Eye (tissue), 1 donor: ENCODE data around the gene SALL1.

Experiments
- DNase-seq: peaks from one replicate; pipeline ENCODE4 v3.0.0-alpha.2; 2015

SALL1 gene

DNA sequence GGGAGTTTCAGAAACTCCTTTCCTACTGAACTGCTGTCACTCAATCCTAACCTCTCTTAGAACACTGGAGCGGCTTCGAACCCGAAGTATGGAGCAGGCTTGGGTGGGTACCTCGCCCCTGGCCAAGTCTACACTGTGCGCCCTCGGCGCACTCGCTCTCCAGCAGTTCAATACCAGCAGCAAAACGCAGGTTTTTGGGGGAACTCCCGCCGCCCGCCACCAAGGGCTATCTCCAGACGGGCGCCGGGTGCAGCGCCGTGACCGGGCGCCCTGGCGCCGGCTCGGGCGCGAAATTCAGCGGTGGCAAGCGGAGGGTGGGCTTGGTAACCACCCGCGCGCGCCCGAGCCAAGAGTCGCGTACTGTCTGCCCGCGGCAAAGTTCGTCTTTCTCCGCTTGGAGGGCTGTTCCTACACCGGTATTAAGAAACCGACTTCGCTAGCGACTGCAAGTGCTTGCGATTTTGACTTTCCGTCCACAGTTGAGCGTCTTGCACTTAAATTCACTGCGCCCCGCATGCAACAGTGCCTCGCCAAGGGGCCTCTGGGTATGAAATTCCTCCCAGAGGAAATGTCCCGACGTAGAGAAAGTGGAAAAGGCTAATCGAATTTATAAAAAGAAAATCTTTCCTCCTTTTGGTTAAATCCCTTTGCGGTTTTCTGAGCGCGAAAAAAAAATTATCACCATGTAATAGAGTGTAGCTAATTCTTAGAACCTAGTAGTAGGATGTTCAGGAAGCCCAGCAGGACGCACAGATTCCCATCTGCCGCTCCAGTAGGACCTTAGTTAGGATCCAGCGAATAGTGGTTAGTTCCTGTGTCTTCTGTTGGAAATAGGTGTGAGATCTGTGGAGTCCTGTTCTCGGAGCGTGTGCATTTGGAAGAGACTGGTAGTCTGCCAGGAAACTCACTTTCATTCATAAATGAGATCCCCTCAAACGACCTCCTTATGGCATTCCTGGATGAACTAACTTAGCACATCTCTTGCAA is 5.0 kb upstream of the SALL1 start:
- peak; percentile 65 for DNase-seq

DNA sequence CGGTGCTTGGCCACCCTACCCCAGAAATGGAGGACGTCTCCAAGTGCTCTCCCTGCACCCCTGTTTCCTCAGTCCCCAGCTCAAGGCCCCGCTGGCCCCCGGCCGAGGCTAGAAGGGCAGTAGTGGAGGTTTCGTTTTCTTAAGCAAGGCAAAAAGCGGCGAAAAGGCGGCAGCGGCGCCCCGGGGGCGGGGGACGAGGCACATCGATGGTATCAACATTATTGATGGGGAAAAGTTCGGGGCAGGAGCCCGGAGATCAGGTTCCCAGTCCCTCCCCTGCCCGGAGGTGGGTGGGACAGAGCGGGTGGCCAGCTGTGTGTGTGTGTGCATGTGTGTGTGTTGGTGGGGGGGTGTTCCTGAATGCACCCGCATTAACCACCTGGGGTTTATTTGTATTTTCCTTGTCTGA is 4.1 kb upstream of the SALL1 start:
- no peak for DNase-seq

GRCh38 chr16:51154271-51155171 is 3.5 kb upstream of the SALL1 start:
- peak; percentile 69 for DNase-seq

DNA sequence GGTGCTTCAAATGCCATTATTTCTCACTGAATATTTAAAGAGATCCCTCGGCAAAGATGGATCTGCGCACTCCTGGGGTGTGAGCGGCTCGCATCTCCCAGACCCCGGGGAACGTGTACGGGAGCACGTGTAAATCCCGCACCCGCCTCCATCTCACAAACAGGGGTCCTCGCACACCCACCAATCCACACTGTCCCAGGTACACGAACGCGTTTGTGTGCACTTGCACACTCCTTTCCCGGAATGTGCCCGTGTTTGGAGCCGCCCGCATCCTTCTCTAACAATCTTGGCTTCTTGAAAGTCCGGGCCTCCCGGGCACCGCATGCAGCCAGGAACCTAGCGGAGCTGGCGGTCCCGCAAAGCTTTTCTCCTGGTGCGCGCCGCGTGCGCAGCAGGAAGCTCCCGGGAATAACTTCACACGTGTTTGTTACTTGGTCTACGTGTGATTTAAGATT is 2.5 kb upstream of the SALL1 start:
- peak; percentile 78 for DNase-seq

DNA sequence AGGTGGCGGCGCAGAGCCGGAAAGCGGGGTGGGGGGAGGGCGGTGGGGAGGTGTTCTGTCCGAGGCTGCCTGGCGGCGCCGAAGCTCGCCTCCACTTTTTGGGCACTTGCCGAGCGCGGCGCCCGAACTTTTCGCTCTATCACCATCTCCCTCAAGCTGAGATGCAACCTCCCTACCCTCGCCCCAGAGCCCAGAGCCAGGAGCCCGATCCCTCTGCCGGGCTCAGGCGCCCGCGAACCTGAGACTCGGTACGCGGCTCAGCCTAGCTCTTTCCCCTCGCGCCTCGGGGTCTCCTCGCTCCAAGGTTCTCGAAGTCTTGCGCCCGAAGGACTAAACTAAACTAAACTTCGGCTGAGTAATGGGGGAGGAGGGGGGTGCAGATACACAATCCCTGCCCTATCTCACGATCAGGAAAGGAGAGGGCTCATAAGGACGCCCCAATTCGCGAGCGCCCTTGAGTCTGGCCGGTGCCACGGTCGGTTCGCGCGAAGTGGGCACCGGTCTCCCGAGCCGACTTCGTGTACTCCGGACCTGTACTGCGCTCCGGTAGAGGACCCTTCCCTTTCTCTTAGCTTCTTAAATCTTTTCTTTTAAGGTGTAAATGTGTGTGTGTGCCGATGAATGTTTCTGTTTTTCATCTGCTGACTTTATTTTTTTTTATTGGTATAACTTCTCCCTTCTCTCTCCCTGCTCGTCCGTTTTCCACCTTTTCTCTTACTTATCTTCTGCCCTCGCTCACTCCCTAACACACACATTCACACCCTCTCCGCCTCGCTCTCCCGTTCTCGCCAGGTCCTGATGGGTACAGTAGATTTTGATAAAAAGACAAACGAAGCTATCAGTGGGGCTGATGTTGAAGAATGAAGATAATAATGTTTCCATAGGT is 1.9 kb upstream of the SALL1 start:
- DNase-seq, result peak; percentile 78

DNA sequence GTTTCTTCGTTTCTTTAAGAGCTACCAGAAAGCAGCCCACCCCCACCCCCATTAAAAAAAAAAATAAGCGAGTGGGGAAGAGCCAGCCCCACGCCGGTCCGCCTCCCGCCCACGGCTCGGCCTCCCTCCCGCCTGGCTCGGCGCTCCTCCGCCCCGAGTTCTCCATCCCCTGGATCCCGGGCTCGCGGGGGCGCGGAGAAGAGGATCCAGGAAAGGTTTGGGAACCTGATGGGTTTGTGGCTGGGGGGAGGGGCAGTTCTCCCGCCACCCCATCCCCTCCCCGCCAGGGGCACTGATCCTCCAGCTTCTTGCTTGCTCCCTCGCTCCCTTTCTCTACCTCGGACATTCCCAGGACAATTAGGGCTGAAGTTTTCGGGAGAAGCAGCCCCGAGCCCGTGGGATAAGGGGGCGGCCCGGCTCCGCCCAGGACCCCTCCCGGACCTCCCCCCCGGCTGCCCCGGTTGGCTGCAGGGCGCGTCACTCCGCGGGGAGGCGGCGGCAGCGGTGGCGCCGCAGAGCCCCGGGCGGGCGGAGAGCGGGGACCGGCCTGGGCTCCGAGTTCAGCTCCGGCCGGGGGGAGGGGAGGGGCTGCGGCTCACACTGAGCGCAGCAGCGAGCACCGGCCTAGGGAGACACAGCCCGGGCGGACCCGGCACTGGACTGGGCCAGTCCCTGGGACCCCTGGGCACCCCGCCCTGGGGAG is 1.0 kb upstream of the SALL1 start:
- peak; percentile 91 for DNase-seq

GRCh38 chr16:51151435-51151960 is 428 bp upstream of the SALL1 start:
- DNase-seq, result peak; percentile 94

- DNase-seq, result peak; percentile 67
Measured at GRCh38 chr16:51150165-51150887, 744 bp downstream of the SALL1 start.

DNA sequence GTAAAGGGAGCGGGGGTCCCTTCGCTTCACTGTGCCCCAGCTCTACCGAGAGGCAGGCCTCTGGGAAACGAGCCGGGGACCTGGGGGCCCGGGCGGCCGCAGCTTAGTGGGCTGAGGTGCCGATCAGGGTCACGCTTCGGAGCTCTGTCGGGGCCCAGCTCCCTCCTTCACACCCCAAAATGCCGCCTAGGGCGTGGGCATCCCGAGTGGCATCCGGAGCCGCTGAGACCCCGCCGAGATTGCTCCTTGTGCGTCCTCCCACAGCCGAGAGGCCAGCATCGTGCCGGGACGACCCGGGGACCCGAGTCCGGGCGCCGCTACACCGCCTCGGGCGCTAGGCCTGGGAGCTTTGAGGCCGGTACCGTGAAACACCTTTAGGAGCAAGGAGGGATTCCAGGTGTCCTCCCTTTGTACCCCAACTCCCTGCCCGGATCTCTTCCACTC is 1.3 kb downstream of the SALL1 start:
- DNase-seq, result peak; percentile 66

DNA sequence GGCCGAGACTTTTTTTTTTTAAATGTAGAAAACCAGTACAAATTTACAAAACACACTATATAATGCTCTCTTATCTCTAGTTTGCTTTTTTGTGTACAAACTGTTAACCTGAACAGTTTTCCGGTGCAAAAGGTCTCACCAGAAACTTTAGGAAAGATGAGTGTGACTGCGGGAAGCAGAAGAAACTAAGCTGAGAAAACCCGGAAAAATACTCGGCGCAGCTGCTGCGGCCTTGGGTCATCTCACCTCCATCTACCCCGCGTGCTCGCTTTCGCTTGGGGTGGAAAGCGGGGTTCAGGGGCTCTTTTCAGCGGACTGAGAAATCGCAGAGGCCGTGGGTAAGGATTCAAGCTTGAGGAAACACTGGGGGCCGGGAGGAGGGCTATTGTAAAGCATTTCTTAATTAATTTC is 1.8 kb downstream of the SALL1 start:
- peak; percentile 59 for DNase-seq

- no peak for DNase-seq
Measured at GRCh38 chr16:51148678-51149228, 2.3 kb downstream of the SALL1 start.

DNA sequence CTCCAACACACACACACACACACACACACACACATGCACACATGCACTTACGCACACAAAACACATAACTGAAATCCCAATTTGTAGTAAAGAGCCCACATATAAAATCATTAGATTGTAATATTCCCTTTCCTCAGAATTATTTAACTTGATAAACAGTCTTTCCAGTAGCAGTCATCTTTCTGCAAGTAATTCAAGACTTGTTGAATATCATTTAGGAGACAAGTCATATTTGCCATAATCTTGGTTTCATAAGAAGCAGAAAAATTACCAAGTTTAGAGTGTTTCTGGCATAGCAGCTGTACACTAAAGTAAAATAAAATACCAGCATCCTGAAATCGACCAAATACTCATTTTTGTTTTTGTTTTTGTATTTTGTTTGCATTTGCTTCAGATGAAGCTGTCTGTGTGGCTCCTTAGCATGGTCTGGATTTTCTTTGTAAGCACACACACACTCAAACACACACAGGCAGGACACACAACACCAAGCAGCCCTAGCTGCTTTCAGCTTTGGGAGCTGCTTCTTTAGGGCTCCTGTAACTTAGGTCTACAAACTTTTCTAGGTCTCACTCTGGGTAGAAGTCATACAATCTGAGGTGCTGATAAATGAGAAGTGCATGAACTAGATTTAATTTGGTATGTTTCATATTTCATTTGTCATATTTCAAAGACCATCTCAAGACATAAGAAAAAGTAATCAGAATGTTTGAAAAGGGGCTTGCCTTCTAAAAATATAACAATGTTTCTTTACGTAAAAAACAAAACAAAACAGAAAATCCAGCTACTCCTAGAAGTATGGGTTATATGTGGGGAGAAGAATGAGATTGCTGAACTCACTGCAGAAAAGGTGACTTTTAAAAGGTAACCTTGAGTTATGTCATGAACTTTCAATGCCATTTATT is 3.0 kb downstream of the SALL1 start:
- DNase-seq, result peak; percentile 30

DNA sequence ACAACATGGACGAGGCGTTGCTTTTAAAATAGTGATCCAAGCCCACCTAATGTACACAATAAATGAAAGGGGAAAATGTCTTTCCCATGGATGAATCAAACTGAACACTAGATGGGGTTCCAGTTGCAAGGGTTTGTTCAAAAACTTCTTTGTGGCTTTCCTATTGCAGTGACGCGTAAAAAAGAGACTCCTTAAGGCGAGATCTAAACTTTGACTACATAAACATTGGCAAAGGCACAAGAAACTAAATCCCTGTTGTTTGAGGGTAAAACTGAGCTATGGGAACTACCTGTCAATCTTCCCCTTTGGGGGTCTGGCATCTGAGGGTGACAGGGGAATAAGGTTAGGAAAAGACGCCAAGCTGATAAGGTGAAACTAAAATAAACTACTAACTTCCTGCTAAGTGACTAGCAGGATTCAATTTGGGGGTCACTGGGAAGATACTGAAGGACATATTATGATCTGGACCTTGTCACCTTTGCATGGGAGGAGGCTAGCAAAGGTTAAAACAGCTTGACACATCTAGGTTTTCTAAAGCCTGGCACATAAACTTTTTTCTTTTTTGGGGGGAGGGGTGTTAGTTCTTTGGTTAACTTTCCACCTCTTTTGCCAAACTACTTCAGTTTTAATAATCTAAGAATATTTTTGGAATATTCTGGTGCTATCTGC is 4.7 kb downstream of the SALL1 start:
- peak; percentile 63 for DNase-seq

DNA sequence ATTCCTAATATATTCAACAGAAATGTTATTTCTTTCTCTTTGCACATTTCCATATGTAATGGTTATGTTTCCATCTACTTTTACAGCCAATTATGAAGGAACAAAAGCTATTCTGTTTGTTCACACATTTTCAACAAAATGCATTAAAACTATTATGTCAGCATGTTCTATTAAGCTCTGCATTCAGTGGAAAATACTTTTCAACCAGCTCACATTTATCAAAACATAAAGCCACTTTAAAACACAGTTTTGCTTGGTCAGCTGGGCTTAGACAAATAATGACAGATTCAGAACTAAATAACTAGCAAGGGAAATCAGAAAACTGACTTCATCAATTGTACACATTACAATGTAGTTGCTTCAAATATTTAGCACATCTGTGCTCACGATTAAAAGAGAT is 6.9 kb downstream of the SALL1 start:
- DNase-seq, result no peak

DNA sequence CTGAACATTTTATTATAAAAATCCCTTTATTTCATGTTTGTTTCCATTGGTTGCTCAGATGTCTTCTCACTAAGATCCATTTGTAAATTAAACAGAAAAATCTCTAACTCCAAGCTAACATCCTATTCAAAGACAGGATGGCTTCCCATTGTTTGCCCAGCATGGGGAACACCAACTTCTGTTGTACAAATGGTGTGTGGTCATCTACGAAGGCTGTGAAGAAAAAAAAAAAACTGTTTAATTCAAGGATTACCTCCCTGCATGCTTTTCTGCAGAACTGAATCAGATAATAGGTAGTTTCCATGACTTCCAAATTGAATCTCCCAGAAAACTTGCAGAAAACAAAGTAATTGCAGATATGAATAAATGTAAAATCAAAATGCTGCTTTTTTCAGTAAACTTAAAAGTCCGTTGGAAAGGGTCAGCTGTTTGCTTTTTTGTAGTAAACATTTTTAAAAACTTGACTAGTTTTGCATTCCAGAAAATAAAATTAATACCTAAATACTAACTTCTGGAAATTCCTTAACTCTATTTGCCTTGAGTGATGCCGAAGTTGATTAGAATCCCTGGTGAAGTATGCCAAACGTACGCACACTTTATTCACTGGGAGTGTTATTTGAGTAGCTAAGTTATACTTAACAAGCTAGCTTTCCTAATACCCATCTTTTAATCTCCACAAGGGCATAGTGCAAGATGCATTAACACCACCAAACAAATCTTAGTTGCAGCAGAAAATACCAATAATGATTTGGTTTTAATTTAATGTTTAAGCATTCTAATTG is 7.7 kb downstream of the SALL1 start:
- DNase-seq, result peak; percentile 34

GRCh38 chr16:51141541-51141940 is 9.5 kb downstream of the SALL1 start:
- no peak for DNase-seq

DNA sequence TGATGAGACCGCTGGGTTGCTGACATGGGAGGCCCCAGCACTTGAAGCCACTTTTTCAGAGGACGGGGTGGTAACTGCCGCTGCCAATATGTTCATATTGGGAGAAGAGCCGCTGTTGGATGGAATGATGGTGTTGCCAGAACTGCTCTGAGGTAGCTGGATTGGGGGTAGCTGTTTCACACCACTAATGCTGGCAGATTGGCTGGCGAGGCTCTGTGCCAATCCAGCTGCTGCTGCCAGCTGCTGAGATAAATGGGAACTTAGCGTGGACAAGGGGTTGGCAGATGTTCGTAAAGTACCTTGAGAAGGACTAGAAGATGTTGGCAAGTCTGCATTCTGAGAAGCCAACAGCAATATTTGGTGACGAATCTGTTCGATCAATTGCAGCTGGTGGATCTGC is 10.0 kb downstream of the SALL1 start:
- no peak for DNase-seq

DNA sequence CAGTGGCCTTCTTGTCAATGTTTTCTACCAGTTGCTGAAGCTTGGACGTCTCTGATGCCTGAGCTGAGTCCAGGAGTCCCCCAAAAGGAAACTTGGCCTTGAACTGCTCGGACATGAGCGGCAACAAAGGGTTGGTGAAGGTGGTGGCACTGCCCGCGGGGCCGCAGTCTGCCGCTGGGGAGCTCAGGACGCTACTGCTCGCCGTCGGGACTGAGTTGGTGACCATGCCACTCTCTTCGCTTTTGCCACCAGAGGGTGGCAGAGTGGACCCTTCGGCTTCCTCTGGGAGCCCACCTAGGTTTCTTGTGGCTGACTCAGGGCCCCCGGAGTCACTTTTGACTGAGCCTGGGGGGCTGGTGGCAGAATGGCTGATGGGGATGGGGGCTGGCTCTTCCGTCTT is 11.0 kb downstream of the SALL1 start:
- no peak for DNase-seq
